CD4-positive, alpha-beta T cell treated with Interleukin-17A for 1 hour (primary cell): ENCODE results near the gene COX8A.

Experiments
- DNase-seq: peaks from one replicate; pipeline ENCODE4 v3.0.0-alpha.2; 2020

The COX8A gene

GRCh38 chr11:64022125-64022784 is 47.8 kb downstream of the COX8A start:
- DNase-seq: no peak

DNA sequence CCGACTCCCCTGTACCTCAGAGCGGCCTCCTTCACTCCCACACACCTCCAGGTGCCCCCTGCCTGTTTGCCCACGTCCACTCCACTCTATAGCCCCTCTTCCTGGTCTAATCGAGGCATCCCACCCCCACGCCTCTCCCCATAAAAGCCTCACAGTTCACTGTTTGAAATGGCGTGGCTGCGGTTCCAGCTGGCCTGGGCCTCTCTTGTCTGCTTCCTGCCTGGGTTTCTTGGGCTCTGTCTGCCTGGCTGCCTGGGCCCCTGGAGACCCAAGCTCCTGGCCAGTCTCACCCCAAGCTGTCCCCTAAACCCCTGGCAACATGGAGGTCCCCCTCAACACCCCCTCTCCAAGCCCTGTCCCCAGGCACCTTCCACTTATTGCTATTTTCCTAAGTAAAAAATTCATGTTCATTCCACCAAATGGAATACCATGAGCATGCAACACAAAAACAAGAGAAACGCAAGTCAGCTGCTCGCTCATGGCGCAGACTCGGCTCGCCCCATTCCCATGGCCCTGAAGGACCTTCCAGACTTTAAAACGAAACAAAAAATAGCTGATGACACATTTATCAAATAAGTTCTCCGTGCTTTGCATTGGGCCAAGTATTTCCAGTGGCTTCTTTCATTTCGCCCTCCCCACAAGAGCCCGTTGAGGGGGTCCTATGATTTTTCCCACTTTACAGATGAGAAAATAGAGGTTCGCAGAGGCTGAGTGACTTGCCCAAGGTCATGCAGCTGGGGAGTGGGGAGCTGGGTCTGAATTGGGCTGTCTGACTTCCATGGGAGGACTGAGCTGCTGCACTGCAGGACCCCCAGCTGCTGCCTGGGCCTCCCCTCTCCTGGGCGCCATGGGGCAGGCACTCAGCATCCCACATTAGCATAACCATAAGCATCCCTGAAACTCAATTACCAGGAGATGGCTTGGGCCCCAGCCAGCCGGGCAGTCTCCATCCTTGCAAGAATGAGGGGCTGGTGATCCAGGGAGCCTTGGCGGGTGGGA is 49.6 kb downstream of the COX8A start:
- no peak for DNase-seq

DNA sequence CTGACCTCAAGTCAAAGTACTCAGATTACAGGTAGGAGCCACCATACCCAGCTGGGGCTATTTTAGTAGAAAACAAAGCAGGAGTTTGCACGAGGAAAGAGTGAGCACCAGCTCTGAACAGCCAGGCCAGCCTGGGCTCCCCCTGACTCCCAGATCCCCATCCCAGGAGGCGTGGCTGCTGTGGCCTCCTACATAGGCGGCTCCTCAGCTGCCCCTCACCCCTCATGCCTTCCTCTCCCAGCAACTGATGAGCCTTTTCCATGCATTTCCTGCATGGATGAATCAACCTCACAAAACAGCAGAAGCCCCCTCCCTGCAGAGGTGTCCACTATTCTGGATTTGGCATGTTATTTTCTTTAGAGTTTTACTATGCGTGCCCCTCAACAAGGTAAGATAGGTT is 50.8 kb downstream of the COX8A start:
- DNase-seq: no peak
